H1 (cell line): Measurements from ENCODE around the gene MRPL40.

Experiments used
- BCL11A ChIP-seq, 2 experiments: IDR thresholded peaks; one replicate each; pipeline ENCODE4 v1.6.1; 2011; ENCODE audit warnings: low read depth in 2 of 2, low read length in 2 of 2, mild to moderate bottlenecking in 2 of 2
- EP300 ChIP-seq, 2 experiments: IDR thresholded peaks; 1 replicate in 1 of 2; 2 replicates in 1 of 2; pipeline ENCODE4 v1.6.1; 2011 to 2012; ENCODE audit warnings: low read depth in 2 of 2, low read length in 2 of 2, mild to moderate bottlenecking in 2 of 2, borderline replicate concordance in 1 of 2, inconsistent platforms in 1 of 2, moderate library complexity in 1 of 2
- TF ChIP-seq, protein P1 (sequence below), 3 experiments: IDR thresholded peaks; 1 replicate in 2 of 3; 2 replicates in 1 of 3; pipeline versions ENCODE4 v1.5.1 to v1.6.1; 2011; ENCODE audit warnings: low read length in 3 of 3, mild to moderate bottlenecking in 3 of 3, inconsistent platforms in 2 of 3, low read depth in 1 of 3, moderate library complexity in 1 of 3; ENCODE audit not compliant: insufficient read depth in 1 of 3; ENCODE audit errors: control extremely low read depth in 1 of 3

DNA sequence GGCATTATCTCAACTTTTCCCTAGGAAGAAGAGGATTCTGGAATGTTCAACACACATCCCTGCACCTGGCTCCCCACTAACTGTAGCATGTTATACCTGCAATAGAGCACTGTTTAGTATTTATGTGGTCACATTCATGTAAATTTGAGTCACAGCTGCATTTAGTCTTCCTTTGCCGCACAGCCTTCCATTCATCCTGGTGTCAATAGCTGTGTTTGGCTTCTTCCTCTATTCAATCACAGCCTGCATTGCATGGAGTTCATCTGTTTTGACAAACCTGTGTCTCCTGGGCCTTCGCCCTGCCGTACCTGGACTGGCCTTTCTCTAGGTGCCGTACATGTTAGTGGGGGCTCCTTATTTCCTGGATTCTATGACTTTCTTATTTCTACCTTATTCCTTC lies 19.2 kb downstream of the MRPL40 start:
- TF ChIP-seq, protein P1, sequence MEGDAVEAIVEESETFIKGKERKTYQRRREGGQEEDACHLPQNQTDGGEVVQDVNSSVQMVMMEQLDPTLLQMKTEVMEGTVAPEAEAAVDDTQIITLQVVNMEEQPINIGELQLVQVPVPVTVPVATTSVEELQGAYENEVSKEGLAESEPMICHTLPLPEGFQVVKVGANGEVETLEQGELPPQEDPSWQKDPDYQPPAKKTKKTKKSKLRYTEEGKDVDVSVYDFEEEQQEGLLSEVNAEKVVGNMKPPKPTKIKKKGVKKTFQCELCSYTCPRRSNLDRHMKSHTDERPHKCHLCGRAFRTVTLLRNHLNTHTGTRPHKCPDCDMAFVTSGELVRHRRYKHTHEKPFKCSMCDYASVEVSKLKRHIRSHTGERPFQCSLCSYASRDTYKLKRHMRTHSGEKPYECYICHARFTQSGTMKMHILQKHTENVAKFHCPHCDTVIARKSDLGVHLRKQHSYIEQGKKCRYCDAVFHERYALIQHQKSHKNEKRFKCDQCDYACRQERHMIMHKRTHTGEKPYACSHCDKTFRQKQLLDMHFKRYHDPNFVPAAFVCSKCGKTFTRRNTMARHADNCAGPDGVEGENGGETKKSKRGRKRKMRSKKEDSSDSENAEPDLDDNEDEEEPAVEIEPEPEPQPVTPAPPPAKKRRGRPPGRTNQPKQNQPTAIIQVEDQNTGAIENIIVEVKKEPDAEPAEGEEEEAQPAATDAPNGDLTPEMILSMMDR (IDR thresholded peaks at IDR 0.05; ENCODE audit: control extremely low read depth in 1 of 3, insufficient read depth in 1 of 3, low read depth in 1 of 3, low read length in 3 of 3) = no peak
- TF ChIP-seq EP300 (IDR thresholded peaks at IDR 0.05; ENCODE audit: borderline replicate concordance in 1 of 2, low read depth in 2 of 2, low read length in 2 of 2) = no peak
- TF ChIP-seq BCL11A (IDR thresholded peaks at IDR 0.05; ENCODE audit: low read depth in 2 of 2, low read length in 2 of 2) = no peak
